Measurements from ENCODE around the gene NKRF.

Gene NKRF

DNA sequence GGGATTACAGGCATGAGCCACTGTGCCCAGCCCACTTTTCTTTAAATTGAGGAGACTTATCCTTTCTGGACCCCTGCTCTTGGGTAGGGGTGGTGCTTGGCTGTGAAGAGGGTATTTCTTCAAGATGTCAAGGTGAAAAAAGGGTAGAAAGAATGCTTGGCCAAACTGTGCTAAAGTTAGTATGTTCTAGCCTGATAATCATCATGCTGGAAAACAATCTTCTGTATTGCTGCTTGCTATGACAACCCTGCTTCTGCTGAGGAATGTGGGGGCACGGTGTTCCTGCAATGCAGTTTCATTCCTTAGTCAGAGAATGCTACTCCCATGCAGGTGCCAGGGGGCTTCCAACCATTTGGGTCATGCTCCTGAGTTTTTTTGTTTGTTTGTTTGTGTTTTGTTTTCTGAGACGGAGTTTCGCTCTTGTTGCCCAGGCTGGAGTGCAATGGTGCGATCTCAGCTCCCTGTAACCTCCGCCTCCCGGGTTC, 35.8 kb downstream of the NKRF start:
- TF ChIP-seq, protein P1, sequence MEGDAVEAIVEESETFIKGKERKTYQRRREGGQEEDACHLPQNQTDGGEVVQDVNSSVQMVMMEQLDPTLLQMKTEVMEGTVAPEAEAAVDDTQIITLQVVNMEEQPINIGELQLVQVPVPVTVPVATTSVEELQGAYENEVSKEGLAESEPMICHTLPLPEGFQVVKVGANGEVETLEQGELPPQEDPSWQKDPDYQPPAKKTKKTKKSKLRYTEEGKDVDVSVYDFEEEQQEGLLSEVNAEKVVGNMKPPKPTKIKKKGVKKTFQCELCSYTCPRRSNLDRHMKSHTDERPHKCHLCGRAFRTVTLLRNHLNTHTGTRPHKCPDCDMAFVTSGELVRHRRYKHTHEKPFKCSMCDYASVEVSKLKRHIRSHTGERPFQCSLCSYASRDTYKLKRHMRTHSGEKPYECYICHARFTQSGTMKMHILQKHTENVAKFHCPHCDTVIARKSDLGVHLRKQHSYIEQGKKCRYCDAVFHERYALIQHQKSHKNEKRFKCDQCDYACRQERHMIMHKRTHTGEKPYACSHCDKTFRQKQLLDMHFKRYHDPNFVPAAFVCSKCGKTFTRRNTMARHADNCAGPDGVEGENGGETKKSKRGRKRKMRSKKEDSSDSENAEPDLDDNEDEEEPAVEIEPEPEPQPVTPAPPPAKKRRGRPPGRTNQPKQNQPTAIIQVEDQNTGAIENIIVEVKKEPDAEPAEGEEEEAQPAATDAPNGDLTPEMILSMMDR (IDR thresholded peaks at IDR 0.05; ENCODE audit: low read depth, low read length, missing control alignments), result no peak

DNA sequence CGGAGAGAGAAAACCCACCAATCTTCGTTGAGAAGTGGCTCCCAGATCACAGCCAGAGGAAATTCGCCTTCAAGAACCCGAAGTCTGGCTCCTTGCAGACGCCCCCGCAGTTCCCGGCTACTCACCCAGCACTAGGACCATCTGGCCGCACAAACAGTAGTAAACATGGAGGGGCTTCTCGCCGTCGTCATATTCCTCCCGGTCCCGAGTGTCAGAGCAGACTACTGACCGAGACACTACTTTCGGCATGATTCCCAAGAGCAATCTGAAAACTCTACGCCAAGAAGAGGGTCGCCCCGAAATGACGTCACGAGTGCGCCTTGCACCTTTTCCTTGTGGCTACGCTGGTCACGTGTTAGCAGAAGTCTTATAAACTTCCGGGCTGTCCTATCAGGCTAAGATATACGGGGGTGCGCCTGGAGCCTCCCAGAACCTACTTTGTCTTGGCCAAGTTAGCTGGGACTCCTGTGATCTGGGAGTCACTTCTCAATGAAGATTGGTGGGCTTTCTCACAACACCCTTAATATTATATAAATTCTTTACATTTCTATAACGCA, 41.0 kb downstream of the NKRF start, which contains the start of gene STEEP1:
STEEP1 (minus strand) TSS at position 303 of the 557 bp plus-strand sequence; CDS start at position 249, 54 bp downstream.
- DNase-seq (ENCODE audit: low read depth), result peak; percentile 80
- peak within 1 kb of the TSS; percentile 77 for H3K4me3 ChIP-seq (ENCODE audit: low read depth, low read length)
- TF ChIP-seq, protein P1 (IDR thresholded peaks at IDR 0.05; ENCODE audit: low read depth, low read length, missing control alignments), result no peak

More for the DNA sequence above, 35.8 kb downstream of the NKRF start:
- no peak overlapping the region for H3K4me3 ChIP-seq (ENCODE audit: low read depth, low read length)
- no peak for DNase-seq (ENCODE audit: low read depth)

DNA sequence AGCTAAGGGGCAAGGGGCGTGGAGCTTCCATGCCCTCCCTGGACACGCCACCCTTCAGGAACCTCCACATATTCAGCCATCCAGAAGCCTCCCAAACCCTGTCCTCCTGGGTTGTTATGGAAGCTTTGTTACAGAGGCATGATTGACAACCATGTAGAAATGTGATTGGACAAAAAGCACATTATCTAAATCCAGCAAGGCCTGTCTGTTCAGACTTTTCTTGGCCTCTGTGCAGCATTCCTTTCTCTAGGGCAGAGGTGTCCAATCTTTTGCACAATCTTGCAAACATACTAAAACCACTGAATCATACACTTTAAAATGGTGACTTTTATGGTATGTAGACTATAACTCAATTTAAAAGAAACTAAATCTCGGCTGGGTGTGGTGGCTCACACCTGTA, 53.7 kb downstream of the NKRF start:
- TF ChIP-seq, protein P1 (IDR thresholded peaks at IDR 0.05; ENCODE audit: low read depth, low read length, missing control alignments), result no peak
- no peak overlapping the region for H3K4me3 ChIP-seq (ENCODE audit: low read depth, low read length)
- no peak for DNase-seq (ENCODE audit: low read depth)

DNA sequence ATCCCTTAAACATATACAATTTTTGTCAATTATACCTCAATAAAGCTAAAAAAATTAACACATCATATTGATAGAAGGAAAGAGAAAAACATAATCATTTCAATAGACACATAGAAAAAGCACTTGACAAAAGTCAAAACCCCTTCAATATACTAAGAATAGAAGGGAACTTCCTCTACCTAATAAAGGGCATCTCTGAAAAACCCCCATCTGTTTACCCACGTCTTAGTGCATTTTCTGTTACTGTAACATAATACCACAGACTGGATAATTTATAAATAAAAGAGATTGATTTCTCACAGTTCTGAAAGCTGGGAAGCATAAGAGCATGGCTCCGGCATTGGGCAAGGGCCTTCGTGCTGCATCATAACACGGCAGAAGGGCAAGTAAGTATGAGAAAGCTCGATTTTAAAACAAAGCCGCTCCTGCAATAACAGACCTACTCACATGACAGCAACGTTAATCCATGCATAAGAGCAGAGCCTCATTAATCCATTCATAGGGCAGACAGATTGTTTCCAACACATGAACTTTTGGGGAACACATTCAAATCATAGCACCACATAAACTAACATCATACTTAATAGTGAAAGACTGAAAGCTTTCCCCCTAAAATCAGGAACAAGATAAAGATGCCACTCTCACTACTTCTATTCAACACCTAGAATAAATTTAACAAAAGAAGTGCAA, 56.8 kb downstream of the NKRF start:
- no peak for DNase-seq (ENCODE audit: low read depth)
- no peak overlapping the region for H3K4me3 ChIP-seq (ENCODE audit: low read depth, low read length)
- TF ChIP-seq, protein P1 (IDR thresholded peaks at IDR 0.05; ENCODE audit: low read depth, low read length, missing control alignments), result no peak

DNA sequence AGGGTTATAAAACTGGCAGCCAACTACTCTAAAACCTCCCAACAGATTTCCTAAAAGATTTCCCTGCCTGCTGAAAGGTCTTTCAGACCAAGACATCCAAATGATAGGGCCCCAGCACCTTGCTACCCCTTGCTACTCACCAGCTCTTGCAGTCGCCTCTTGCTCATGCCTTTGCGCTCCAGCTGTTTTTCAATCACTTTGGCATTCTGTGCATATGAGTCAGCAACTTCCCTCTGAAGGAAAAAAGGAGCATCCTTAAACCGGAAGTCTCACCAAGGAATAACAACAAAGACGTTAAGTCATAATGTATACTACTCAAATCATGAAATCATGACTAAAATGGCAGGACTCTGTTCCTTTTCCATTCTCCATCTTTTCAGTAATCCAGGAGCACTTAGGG, 65.0 kb downstream of the NKRF start:
- TF ChIP-seq, protein P1 (IDR thresholded peaks at IDR 0.05; ENCODE audit: low read depth, low read length, missing control alignments), result no peak
- H3K4me3 ChIP-seq (ENCODE audit: low read depth, low read length), result no peak overlapping the region
- no peak for DNase-seq (ENCODE audit: low read depth)

DNA sequence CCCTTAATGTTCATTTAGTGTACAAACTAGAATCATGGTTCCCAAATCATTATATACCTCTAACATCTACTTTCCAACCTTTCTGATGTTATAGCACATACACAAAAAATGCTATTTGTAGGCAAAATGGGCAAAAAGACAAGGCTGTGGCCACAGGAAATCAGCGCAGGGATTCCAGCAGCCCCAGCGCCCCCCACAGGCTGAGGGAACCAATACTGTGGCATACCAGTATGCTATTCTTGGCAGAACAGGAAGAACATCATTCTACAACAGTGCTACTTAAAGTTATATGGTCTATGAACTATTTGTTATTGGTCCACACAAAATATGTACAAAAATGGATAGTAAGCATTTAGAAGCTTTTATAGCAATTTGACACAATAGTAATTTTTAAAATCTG, 66.4 kb downstream of the NKRF start:
- H3K4me3 ChIP-seq (ENCODE audit: low read depth, low read length), result no peak overlapping the region
- no peak for DNase-seq (ENCODE audit: low read depth)
- TF ChIP-seq, protein P1 (IDR thresholded peaks at IDR 0.05; ENCODE audit: low read depth, low read length, missing control alignments), result peak; percentile 22

All from GM12864 (cell line).